Caco-2 (cell line): ENCODE measurements around the gene RPS18. TPM values are rescaled to one million over a fixed set of nuclear protein-coding genes. Genes with fewer than 3 reads are reported as not detected.

Experiments used
- BruUV-seq: library from RNA; stranded (reverse); fragments of 400-500 nt; replicated peaks from 2 replicates; lab custom pipeline; 2021; lab: Mats Ljungman, UMichigan
- CTCF ChIA-PET: fragments of 300-600 bp; sonication (Branson Sonifier 250); formaldehyde crosslinking; loops from one replicate; lab custom pipeline; 2022; ENCODE audit warnings: antibody characterized with exemption; lab: Charles Lee
- POLR2A ChIA-PET: fragments of 300-600 bp; sonication (Branson Sonifier 250); formaldehyde crosslinking; loops from one replicate; lab custom pipeline; 2022; ENCODE audit warnings: antibody characterized with exemption; lab: Charles Lee
- DNase-seq, 2 experiments: peaks; one replicate each; pipeline versions ENCODE4 v3.0.0 to v3.0.0-alpha.2; 2020 to 2022
- H3K27me3 ChIP-seq: replicated peaks from 2 replicates; pipeline ENCODE4 v1.6.0; 2011; ENCODE audit warnings: low read length; ENCODE audit not compliant: control insufficient read depth, insufficient read depth
- H3K36me3 ChIP-seq: 2 replicates; pipeline ENCODE4 v1.5.1; 2011; ENCODE audit warnings: low read length; ENCODE audit not compliant: control insufficient read depth, insufficient read depth
- H3K4me1 ChIP-seq: fragments of 250-450 bp; sonication (Bioruptor Pico); 2 replicates; pipeline ENCODE4 v1.5.1; 2020; ENCODE audit warnings: mild to moderate bottlenecking
- H3K4me3 ChIP-seq: 2 replicates; pipeline ENCODE4 v1.5.1; 2011; ENCODE audit warnings: low read depth, mild to moderate bottlenecking, control low read depth, low read length
- H3K9me3 ChIP-seq: fragments of 250-450 bp; sonication (Bioruptor Pico); 2 replicates; pipeline ENCODE4 v1.5.1; 2020; ENCODE audit warnings: mild to moderate bottlenecking, moderate library complexity
- H3K27ac Mint-ChIP-seq: one replicate; pipeline ENCODE4 v1.8.0; 2022; ENCODE audit warnings: mixed read lengths; ENCODE audit not compliant: unreplicated experiment
- H3K27me3 Mint-ChIP-seq: one replicate; pipeline ENCODE4 v1.8.0; 2022; ENCODE audit warnings: mixed read lengths; ENCODE audit not compliant: insufficient read depth, unreplicated experiment
- H3K36me3 Mint-ChIP-seq: one replicate; pipeline ENCODE4 v1.8.0; 2022; ENCODE audit warnings: mild to moderate bottlenecking, mixed read lengths; ENCODE audit not compliant: insufficient read depth, unreplicated experiment
- H3K4me1 Mint-ChIP-seq: one replicate; pipeline ENCODE4 v1.8.0; 2022; ENCODE audit warnings: low read depth, mixed read lengths; ENCODE audit not compliant: unreplicated experiment
- H3K4me3 Mint-ChIP-seq: one replicate; pipeline ENCODE4 v1.8.0; 2022; ENCODE audit warnings: mild to moderate bottlenecking, moderate library complexity, mixed read lengths; ENCODE audit not compliant: unreplicated experiment
- H3K9me3 Mint-ChIP-seq: one replicate; pipeline ENCODE4 v1.8.0; 2022; ENCODE audit warnings: mixed read lengths; ENCODE audit not compliant: unreplicated experiment
- intact Hi-C: fragments of 100-400 bp; cut with micrococcal nuclease; formaldehyde crosslinking; loops from one replicate; pipeline ENCODE4 v1.10.0; 2022; ENCODE audit not compliant: unreplicated experiment
- microRNA-seq: library from miRNA; unstranded; fragments of <30 nt; microRNA quantifications from one replicate; pipeline ENCODE4 v1.2.0, GENCODE V29; 2022
- total RNA-seq: library from RNA; stranded (reverse); gene quantifications from 2 replicates; pipeline ENCODE4 v1.2.3, GENCODE V29; 2022
- TF ChIP-seq, protein P1 (sequence below), 2 experiments: fragments of 200-600 bp in 1 of 2; IDR thresholded peaks; 1 replicate in 1 of 2; 2 replicates in 1 of 2; pipeline versions ENCODE4 v1.5.1 to v1.8.0; 2011 to 2022; ENCODE audit warnings: antibody characterized with exemption in 1 of 2, control low read depth in 1 of 2, inconsistent platforms in 1 of 2, low read depth in 1 of 2, low read length in 1 of 2, mild to moderate bottlenecking in 1 of 2, moderate library complexity in 1 of 2; ENCODE audit not compliant: insufficient read depth in 1 of 2, severe bottlenecking in 1 of 2, unreplicated experiment in 1 of 2

RPS18 gene
- total RNA-seq, 1 experiment from 2014 or later = 2,340 TPM

DNA sequence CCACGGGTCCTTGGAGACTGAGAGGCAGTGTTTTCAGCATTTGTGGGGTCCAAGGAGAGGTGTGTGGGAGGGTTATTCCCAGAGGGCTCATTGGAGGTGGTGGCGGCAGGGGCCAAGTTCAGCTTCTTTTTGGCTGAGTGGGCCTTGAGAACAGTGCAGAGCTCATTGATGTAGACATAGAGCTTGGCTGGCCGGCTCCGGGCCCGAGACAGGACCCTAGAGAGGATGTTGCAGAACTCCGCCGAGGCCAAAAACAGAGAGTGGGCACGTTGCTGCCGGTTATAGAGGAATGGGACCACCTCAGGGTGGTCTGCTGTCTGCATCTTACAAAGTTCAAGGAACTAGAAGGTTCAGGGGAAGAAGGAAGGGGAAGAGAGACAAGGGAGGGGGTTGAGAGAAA lies 49.4 kb downstream of the RPS18 start:
- Histone ChIP-seq H3K36me3 (peaks cover 5% of the 10 kb centered on the region), H3K27me3 (no peaks in the 10 kb centered on the region), H3K4me1 (peaks cover 11% of the 10 kb centered on the region; the same call in 1 of the 2 replicates), H3K9me3 (no peaks in the 10 kb centered on the region), H3K4me3 (no peak overlapping the region)
- BruUV-seq = no TSS peak
- intact Hi-C loops = no loop called here
- Mint-ChIP-seq H3K9me3 (no peaks in the 10 kb centered on the region), H3K27me3 (no peaks in the 10 kb centered on the region), H3K4me3 (peak overlapping the region; percentile 84), H3K36me3 (peaks cover 52% of the 10 kb centered on the region), H3K4me1 (peaks cover 38% of the 10 kb centered on the region), H3K27ac (peak overlapping the region; percentile 90)
- no peak for DNase-seq
- TF ChIP-seq, protein P1, sequence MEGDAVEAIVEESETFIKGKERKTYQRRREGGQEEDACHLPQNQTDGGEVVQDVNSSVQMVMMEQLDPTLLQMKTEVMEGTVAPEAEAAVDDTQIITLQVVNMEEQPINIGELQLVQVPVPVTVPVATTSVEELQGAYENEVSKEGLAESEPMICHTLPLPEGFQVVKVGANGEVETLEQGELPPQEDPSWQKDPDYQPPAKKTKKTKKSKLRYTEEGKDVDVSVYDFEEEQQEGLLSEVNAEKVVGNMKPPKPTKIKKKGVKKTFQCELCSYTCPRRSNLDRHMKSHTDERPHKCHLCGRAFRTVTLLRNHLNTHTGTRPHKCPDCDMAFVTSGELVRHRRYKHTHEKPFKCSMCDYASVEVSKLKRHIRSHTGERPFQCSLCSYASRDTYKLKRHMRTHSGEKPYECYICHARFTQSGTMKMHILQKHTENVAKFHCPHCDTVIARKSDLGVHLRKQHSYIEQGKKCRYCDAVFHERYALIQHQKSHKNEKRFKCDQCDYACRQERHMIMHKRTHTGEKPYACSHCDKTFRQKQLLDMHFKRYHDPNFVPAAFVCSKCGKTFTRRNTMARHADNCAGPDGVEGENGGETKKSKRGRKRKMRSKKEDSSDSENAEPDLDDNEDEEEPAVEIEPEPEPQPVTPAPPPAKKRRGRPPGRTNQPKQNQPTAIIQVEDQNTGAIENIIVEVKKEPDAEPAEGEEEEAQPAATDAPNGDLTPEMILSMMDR (IDR thresholded peaks at IDR 0.05; ENCODE audit: insufficient read depth in 1 of 2, low read depth in 1 of 2, low read length in 1 of 2, severe bottlenecking in 1 of 2, unreplicated experiment in 1 of 2) = no peak
- ChIA-PET POLR2A (no interaction called here), CTCF (interaction anchor here (0.5 kb wide), 1 partner anchor 23 kb away, joined by 3 read pairs; no protein-coding TSS in a partner anchor)

DNA sequence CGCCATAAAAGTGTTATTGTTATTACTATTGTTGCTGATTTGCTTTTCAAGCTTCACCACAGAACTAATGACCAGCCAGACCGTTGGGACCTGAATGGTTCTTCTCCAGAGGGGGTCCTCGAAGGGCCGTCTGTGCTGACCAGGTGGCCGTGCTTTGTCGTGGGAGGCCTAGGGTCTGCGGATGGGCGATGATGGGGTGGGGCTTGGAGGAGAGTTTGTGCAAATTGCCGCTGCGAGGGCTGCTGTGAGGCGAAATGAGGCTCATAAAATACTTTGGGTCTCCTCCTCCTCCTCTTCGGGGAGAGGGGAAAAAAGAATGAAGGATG lies 51.7 kb downstream of the RPS18 start:
- no peak for DNase-seq
- Mint-ChIP-seq H3K27me3 (no peaks in the 10 kb centered on the region), H3K4me3 (peak overlapping the region; percentile 84), H3K4me1 (peaks cover 34% of the 10 kb centered on the region), H3K36me3 (peaks cover 32% of the 10 kb centered on the region), H3K9me3 (no peaks in the 10 kb centered on the region), H3K27ac (peak overlapping the region; percentile 90)
- ChIA-PET POLR2A (interaction anchor here (0.5 to 0.6 kb wide), 2 partner anchors 41 to 97 kb away, joined by 3 to 7 read pairs; no protein-coding TSS in a partner anchor), CTCF (interaction anchor here (0.6 kb wide), 1 partner anchor 108 kb away, joined by 4 read pairs; no protein-coding TSS in a partner anchor)
- no peaks in the 10 kb centered on the region for H3K9me3 ChIP-seq
- H3K4me1 ChIP-seq = peaks cover 7% of the 10 kb centered on the region; the same call in 1 of the 2 replicates
- H3K4me3 ChIP-seq = peak overlapping the region; percentile 51
- TF ChIP-seq, protein P1 (IDR thresholded peaks at IDR 0.05; ENCODE audit: insufficient read depth in 1 of 2, low read depth in 1 of 2, low read length in 1 of 2, severe bottlenecking in 1 of 2, unreplicated experiment in 1 of 2) = peak in 1 of 2 experiments; percentile 1
- no peaks in the 10 kb centered on the region for H3K27me3 ChIP-seq
- intact Hi-C loops = loop anchor here (1.0 kb wide), 2 partner anchors 22 to 87 kb away; no protein-coding TSS in a partner anchor
- BruUV-seq = no TSS peak
- peaks cover 1% of the 10 kb centered on the region; the same call in 1 of the 2 replicates for H3K36me3 ChIP-seq

DNA sequence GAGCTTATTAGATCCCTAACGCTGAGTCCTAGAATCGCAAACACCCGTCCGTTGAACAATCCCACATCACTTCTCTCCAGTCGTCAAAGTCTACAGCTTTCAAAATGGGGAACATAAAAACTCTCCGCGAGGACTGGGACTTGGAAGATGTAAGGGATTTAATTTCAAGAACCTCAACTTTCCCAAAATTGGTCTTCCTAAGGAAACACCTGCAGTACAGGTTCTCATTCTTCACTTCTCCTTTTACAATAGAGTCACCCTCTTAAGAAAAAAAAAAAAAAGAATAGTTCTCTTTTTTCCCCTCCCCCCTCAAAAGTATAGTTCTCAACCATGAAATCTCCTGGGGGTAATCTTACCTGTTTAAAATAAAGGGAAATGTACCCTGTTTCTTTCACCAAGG lies 52.2 kb downstream of the RPS18 start:
- H3K36me3 ChIP-seq = no peaks in the 10 kb centered on the region; the same call in 1 of the 2 replicates
- no peaks in the 10 kb centered on the region for H3K9me3 ChIP-seq
- no peaks in the 10 kb centered on the region for H3K27me3 ChIP-seq
- Mint-ChIP-seq H3K27ac (peak overlapping the region; percentile 90), H3K27me3 (no peaks in the 10 kb centered on the region), H3K9me3 (no peaks in the 10 kb centered on the region), H3K4me1 (peaks cover 29% of the 10 kb centered on the region), H3K4me3 (peak overlapping the region; percentile 84), H3K36me3 (peaks cover 28% of the 10 kb centered on the region)
- POLR2A ChIA-PET = no interaction called here
- no peak for DNase-seq
- peaks cover 2% of the 10 kb centered on the region; the same call in 1 of the 2 replicates for H3K4me1 ChIP-seq
- CTCF ChIA-PET = no interaction called here
- intact Hi-C loops = no loop called here
- H3K4me3 ChIP-seq = peak overlapping the region; percentile 51
- TF ChIP-seq, protein P1 (IDR thresholded peaks at IDR 0.05; ENCODE audit: insufficient read depth in 1 of 2, low read depth in 1 of 2, low read length in 1 of 2, severe bottlenecking in 1 of 2, unreplicated experiment in 1 of 2) = no peak
- BruUV-seq = no TSS peak

Small RNA genes within 50 kb of the gene (microRNA-seq; reads per million reads assigned to microRNA genes)
- gene MIR6834 (not detected), gene MIR6873 (not detected)

Other genes starting within 250 kb of the RPS18 start
- not detected in 2 replicates for gene HLA-DPA1, start 198.4 kb upstream of the RPS18 start, total RNA-seq
- gene HLA-DPB1, start 196.1 kb upstream of the RPS18 start, total RNA-seq = not detected in 2 replicates
- 1.3 and 1.5 TPM in 2 replicates for gene COL11A2, start 79.6 kb upstream of the RPS18 start, total RNA-seq
- gene RXRB, start 71.4 kb upstream of the RPS18 start, total RNA-seq = 29.5 and 30.4 TPM in 2 replicates
- 140 and 141 TPM in 2 replicates for gene SLC39A7, start 71.2 kb upstream of the RPS18 start, total RNA-seq
- 10.0 and 12.5 TPM in 2 replicates for gene HSD17B8, start 67.4 kb upstream of the RPS18 start, total RNA-seq
- 31.3 and 32.0 TPM in 2 replicates for gene RING1, start 63.6 kb upstream of the RPS18 start, total RNA-seq
- gene VPS52, start 199 bp upstream of the RPS18 start, total RNA-seq = 55.1 and 55.6 TPM in 2 replicates
- 0.34 and 0.67 TPM in 2 replicates for gene B3GALT4, start 5.0 kb downstream of the RPS18 start, total RNA-seq
- 58.2 and 62.2 TPM in 2 replicates for gene WDR46, start 17.2 kb downstream of the RPS18 start, total RNA-seq
- 65.9 and 81.8 TPM in 2 replicates for gene PFDN6, start 17.5 kb downstream of the RPS18 start, total RNA-seq
- 70.7 and 71.3 TPM in 2 replicates for gene RGL2, start 26.9 kb downstream of the RPS18 start, total RNA-seq
- 36.7 and 43.9 TPM in 2 replicates for gene TAPBP, start 42.0 kb downstream of the RPS18 start, total RNA-seq
- gene ZBTB22, start 45.7 kb downstream of the RPS18 start, total RNA-seq = 11.5 and 12.6 TPM in 2 replicates
- gene DAXX, start 50.9 kb downstream of the RPS18 start, total RNA-seq = 46.1 and 48.2 TPM in 2 replicates
- gene KIFC1, start 119.7 kb downstream of the RPS18 start, total RNA-seq = 65.3 and 65.4 TPM in 2 replicates
- gene PHF1, start 138.9 kb downstream of the RPS18 start, total RNA-seq = 23.6 and 26.4 TPM in 2 replicates
- 166 and 177 TPM in 2 replicates for gene CUTA, start 146.0 kb downstream of the RPS18 start, total RNA-seq
- gene SYNGAP1, start 148.0 kb downstream of the RPS18 start, total RNA-seq = 17.1 and 18.3 TPM in 2 replicates
- 11.4 and 12.5 TPM in 2 replicates for gene ZBTB9, start 182.5 kb downstream of the RPS18 start, total RNA-seq